ENCODE measurements around the gene MCF2L.

Gene MCF2L

DNA sequence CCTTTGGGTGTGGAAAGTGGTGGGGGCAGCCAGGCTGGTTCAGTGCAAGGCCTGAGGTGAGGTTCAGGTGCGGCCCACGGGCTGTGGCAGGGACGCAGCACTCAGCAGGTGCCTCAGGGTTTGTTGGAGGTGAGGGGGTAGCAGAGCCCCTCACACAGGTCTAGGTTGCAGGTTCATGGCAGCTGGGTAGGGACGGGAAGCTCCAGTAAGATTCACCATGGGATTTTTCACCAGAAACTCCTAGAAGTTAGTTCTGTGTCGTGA, 14.0 kb downstream of the MCF2L start:
- DNase-seq: no peak

DNA sequence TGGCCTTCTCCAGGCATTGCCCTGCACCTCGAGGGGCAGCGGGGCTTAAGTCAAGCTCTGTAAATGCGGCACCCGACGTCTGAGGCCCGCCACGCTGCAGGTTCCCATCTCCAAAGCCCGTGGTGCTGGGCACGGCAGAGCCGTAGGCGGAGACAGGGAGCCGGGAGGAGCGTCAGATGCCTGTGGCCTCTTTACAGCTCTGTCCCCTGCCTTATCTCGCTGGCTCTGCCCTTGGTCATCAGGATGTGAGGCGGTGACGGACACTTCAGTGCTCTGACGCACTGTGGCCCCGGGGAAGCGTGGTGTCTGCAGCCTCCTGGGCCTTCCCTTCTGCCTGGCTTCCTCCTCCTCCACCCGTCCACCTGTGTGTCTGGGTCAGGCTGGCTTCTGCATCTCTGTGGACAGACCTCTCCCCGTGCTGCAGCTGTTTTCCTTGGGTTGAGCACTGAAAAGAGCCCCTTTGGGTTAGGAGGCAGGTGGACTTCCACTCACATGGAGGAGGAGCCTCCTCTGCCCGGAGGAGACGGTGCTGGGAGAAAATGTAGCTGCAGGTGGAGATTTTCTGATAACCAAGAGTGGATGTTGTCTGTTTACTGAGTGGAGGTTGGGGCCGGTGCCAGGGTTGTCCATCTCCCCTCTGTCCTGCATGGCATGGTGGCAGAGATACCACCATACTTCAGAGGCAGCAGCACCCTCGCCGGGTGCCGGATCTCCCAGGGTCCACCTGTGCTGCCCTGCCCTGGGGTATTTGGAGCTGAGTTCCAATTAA, 14.6 kb downstream of the MCF2L start:
- DNase-seq: no peak

DNA sequence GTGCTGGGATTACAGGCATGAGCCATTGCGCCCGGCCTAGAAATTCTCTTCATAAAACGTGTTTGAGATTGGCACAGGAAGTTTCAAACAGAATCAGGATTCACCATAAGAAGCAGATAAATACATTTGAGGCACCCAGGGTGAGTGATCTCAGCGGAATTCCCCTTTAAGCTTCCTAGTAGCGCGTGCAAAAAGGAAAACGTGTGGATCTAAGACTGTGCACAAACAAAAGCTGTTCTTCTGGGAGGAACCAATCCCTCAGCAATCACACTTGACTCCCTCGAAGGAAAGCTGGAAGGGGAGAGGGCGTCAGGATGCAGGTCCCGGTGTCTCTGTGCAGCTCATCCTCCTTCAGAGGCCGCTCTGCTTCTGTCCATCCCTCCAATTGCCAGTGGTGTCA, 15.5 kb downstream of the MCF2L start:
- no peak for DNase-seq

DNA sequence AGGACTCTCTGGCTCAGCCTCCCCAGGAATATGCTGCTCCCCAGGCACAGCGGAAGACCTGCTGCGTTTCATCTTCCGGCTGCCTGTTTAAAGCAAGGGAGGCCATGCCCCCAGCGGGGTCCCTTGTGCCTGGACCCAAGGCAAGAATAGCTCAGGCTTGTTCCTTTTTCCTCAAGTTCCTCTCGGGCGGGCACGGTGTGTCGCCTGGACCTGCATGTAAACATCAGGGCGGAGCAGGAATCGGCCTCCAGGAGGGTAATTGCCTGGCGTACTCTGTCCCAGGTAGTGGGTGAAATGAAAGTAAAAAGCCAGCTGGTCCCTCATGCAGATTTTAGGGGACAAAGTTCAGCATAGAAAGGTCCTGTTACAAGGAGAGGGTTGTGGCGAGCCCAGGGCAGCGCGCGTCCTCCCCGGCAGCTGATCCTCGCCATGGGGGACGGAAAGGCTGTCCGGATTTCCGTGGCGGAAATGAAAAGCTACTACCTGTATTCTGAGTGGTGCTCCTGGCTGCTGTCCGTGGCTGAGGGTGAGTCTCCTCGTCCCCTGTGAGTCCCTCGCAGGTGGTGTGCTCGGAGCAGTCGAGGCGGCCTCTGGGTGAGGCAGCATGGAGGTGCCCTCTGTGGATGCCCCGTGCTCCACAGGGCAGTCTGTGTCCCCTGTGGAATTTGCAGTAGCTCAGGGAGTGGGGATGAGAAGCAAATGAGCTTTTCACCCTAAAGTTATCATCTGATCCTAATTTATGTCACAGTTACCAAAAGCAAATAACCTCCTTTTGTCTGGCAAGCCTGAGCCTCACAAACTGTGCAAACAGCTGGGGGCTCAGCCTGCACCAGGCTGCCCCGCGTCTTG, 16.2 kb downstream of the MCF2L start:
- no peak for DNase-seq

DNA sequence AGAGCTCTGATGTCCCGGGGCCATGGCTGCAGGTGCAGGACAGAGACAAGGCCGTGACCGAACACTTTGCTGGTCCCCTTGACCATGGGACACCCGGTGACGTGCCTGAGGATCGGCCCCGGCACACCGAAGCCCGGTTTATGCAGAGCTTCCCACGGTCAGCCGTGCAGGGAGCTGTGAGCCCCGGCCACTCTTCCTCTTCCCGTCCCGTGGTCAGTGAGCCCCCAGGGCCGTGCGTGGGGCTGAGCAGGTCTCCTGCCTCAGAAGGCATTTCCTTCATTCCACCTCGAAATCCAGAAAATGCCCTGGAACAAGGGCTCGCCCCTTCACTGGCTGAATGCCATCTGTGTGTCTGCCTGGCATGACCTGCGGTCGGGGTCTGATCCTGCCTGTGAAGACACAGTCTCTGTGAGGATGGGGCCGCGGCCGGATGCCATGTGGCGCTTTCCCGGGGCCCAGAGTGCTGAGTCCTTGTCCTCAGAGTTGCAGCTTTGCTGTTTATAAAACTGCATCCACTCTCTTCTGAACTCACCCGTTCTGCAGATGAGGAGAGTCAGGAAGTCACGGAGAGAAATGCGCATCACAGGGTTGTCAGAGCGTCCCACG, 16.9 kb downstream of the MCF2L start:
- DNase-seq: no peak

DNA sequence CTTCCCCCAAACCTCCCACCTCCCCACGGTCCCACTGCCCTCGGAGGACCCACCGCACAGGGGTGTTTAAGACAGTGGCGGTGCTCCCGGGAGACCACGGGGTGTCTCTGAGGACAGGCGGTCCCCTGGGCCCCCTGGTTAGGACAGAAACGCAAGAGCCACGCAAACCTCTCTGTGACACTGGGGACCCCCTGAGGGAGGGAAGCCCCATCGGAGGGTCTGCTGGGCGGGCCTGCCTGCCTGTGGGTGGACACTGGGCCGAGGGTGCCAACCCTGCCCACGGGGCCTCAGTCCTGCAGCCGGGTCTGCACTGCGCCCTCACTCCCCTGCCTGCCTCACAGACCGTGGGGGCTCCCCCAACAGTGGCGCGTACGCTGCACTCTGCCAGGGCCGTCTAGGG, 17.5 kb downstream of the MCF2L start:
- no peak for DNase-seq

DNA sequence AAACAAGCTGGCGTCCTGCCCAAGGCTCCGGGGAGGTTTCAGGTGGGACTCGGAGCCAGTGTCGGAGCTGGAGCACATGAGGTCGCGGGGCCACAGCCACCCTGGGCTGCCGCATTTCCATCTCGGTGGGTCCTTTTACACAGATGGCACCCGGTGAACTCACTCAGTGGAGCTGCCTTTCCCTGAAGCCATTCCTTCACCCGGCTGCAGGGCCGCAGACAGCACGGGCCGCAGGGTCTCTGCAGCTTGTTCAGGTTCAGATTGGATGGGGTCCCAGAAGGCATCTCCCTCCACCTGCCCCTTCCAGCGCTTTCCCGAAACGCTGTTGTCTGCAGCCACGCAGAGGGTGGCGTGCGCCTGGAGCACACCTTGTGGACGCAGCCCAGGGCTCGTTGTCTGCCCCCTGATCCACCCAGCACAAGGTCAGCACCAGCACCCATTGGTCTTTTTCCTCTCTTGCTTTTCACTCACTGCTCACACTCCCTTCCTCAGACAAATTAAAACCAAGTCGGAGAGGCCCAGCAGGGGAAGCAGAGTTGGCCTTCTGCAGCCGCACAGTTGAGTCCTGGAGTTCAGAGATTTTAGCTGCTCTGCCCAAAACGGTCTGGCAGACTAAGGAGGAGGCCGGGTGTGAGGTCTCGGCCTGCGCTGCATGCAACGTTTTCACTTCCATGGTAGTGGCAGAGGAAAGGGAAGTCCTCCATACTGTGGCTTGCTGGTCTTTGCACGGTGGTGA, 18.1 kb downstream of the MCF2L start:
- no peak for DNase-seq

DNA sequence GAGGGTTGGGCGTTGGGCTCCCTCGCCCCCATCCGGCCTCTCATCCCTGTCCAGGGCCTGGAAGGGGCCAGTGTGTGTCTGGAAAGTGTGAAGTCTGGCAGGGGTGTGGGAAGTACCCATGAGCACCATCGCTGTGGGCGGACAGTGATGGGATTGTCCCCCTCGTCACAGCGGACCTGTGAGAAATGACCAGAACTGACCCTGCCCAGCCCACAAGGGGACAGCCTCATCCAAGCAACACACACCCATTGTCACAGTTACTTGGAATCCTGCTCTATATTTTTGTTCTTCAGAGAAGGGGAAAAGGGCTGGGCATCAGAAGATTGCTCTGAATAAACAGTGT, 18.6 kb downstream of the MCF2L start:
- no peak for DNase-seq

DNA sequence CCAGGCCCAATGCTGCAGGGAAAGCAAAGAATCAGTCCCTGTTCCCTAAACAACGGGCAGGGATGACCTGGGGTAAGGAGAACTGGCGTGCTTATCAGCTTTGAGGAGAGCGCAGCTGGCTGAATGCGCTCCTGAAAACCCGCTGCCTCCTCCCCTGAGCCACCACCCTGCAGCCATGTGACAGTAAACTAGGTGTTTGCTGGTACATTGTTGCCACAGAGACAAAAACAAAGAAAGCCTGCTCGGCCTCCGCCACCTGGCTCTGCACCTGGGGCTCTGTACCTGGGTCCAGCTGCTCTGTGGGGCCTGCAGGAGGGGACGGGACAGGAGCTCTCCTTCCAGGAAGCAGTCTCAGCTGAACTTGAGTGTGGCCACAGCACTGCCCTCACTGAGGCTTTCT, 21.8 kb downstream of the MCF2L start:
- DNase-seq: peak; percentile 97

DNA sequence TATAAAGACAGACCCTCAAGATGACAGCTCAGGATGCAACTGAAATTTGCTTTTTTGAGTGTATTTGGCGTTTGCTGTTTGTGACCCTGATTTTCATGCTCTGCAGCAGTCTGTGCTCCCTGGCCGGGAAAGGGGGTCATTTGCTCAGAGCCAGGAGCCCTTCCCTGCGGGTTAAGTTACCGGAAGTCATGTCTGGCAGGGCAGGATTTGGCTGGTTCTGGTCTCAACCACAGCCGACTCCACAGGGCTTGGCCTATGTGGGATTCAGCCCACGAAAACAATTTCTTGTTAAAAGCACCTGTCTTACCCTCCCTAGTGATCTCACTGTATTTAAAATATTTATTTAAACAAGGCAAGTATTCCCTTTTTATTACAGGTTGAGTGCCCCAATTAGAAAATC, 22.6 kb downstream of the MCF2L start:
- no peak for DNase-seq

DNA sequence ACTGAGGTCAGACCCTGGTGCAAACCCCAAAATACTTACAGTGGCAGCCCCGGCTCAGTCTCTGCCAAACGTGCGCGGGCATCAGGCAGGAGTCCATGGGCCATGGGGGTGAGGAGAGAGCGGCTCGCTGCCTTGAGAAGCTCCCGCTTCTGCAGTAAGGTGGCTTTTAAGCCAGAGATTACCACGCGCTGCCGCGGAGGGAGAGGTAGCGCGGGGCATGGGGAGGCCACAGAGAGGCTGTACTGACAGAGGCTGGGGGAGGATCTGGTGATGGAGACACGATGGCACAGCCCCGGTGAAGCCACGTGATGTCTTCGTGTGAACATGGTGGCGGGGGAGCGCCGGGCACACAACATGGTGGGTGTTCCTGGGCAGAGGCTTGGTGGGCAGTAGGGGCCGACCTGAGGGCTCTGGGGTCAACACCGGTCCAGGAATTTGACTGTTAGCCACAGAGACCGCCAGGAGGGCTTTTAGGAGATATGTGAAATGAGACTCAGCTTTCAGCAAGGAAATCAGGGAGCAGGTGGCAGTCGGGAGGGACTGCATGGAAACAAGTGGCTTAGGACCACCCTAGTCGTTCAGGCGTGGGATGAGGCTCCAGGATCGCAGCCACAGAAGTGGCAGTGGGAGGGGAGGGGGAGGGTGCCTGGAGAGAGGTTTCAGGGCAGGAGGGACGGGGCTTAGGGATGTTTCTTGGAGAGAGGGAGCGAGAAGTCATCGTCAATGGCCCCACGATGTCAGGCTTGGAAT, 24.1 kb downstream of the MCF2L start:
- peak; percentile 26 for DNase-seq

DNA sequence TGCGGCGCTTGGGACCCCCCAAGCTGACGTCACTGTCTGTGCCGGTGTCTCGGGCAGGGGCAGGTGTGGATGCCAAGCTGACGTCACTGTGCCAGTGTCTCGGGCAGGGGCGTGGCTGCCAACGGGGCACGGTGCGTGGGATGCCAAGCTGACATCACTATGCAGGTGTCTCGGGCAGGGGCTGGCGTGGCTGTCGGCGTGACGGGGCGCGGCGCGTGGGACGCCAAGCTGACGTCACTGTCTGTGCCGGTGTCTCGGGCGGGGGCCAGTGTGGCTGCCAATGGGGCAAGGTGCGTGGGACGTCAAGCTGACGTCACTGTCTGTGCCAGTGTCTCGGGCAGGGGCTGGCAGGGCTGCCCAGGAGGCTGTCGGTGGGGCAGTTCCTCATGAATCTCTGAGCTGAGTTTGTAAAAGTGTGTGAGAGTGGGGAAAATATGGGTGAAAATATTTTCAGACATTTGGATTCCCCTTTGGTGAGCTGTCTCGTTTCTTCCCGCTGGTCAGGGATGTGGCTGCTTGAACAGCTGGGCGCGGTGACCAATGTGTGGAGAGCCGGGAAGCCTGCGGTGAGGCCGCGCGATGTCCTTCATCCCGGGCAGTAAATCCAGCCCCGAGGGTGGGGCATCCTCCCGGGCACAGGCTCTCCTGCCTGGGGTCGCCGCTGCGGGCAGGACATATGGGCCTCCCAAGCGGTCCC, 25.2 kb downstream of the MCF2L start:
- DNase-seq: no peak

DNA sequence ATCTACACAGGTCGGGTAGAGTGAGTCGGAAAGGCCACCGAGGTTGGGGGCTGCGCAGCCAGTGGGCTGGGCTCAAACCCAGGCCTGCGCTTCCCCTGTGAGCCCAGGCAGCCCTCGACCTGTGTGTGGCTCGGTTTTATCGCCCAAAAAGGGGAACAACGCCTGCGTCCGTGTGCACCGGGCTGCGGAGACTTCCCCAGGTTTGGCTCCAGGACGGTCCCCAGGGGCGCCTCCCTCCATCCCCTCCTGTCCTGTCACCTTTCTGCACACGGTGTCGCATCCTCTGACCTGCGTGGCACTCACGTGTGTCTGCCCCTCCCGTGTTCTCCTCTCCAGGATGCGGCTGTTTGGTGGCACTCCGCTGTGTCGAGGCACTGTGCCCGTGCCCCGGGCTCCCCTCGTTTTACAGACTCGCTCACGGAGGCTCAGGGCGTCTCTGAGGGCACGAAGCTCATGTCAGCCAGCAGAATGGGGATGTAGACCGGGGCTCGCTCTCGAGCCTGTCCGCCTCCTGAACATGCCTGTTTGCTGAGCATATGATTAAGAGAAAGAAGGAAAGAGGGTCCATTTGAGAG, 25.9 kb downstream of the MCF2L start:
- DNase-seq: no peak

DNA sequence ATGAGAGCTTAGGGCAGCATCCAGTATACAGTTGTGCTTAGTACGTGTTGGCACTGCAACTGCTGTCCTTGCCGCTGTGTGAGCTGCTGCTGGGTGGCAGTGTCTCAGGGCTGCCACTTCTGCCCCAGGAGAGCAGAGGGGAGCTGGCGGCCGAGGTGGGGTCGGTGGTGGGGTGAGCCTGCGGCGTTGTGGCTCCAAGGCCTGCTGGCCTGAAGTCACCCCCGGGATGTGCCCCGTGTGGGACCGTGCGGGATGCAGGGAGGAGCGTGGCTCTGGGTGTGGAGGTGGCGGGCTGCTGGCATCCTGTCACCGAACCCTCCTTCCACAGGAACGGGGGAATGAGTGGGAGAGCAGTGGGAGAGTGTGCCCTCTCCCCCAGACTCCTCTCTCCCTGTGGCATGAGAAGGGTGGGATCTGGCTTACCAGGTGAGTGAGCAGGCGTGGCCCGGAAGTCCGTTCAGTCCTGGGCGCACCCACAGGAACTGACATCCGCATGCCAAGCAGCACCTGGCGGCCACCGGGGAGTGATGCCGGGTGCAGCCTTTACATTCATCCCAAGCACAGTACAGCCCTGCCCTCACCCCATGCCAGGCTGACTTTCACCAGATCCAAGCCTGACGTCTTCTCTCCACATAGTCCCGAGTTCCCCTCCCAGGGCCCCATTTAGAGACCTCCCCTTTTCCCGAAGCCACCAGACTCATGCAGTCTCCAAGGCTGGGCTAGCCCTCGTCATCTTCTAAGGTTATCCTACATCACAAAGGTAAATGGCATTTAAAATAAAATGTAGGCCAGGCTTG, 26.6 kb downstream of the MCF2L start:
- DNase-seq: no peak

DNA sequence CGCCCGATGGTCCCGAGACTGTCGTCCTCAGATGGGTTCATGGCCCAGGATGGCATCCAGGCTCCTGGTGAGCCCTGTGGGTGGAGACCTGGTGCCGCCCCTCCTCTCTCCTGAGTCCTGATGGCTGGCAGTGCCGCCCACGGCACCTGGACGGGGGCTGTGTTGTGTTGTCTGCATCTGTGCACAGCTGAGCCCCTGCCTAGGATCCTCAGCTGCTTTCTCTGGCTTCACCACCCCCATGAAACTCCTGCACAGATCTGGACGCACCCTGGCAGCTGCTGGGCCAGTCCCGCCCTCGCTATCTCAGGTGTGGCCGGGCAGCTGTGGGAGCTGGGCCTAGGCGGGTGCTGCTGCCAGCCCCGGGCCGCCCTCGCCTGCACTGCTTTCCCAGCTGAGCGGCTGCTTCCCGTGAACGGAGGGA, 27.7 kb downstream of the MCF2L start:
- peak; percentile 59 for DNase-seq

DNA sequence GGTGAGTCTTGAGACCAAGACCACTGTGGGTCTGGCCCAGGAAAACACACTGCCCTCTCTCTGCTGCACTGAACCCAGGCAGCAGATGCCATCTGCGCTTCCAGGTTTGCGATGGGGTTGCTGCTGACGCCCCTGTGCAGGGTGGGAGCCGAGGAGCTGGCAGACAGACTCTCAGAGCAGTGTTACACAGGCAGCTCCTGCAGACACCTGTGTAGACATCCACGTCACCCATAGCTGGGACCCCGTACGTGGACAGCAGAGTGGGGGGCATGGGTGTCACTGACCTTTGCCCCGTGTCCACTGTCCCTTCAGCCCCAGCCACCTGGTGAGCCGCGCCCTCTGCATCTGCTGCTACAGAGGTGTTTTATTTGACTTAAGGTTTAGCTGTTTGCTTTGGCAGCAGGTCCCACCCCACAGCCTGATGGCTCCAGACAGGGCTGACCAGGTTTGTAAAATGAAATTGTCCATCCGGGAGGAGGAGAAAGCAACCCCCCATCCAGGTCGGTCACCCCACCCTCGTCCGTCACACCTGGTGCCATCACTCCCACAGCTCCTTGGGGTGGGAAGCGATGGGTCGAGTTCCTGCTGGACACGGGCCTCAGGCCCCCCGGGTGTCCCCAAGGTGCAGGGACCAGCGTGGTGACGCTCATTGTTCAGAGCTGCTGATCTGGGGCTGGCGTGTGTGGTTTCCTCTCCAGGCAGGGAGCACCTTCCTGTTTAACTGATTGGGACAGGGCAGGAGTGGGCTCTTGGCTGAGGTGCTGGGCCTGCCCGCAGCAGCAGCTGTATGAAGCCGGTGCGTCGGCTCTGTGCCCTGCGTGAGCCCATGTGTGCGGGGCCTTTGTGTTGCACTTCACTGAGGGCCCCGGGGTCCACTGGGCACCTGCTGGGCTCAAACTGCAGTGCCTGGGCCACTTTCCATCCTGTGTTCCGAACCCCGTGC, 28.4 kb downstream of the MCF2L start:
- DNase-seq: peak; percentile 59

DNA sequence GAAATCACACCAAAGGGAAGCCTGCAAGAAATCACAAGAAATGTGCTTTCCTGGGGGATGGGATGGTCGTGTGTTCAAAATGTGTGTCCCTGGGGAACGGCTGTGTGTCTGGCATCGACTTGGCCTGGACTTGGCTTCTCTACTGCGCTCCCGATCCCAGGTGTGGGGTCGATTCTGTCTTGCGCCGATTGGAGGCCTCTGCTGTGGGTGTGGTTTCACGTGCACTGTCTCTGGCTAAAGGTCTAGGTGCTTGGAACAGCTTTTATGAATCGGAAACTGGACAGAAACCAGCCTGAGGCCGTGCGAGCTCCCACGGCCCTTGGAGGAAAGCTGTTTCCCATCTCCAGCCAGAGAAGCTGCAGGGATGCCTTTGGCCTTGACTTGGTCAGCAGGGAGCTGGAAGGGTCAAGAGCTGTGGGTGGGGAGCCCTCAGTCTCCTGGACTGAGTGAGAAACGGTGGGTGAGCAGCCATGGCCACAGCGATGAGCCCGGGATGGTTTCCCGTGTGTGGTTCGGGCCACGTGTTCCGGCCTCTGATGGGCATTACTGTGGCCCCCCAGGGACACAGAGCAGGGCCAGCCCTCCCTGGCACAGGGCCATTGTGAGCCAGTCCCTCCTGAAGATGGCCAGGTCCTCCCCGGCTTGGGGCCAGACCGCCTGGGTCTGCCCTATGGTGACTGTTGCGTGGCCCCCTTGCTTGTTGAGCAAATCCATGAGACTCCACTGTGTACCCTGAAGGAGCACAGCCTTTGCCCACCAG, 29.7 kb downstream of the MCF2L start:
- DNase-seq: no peak

DNA sequence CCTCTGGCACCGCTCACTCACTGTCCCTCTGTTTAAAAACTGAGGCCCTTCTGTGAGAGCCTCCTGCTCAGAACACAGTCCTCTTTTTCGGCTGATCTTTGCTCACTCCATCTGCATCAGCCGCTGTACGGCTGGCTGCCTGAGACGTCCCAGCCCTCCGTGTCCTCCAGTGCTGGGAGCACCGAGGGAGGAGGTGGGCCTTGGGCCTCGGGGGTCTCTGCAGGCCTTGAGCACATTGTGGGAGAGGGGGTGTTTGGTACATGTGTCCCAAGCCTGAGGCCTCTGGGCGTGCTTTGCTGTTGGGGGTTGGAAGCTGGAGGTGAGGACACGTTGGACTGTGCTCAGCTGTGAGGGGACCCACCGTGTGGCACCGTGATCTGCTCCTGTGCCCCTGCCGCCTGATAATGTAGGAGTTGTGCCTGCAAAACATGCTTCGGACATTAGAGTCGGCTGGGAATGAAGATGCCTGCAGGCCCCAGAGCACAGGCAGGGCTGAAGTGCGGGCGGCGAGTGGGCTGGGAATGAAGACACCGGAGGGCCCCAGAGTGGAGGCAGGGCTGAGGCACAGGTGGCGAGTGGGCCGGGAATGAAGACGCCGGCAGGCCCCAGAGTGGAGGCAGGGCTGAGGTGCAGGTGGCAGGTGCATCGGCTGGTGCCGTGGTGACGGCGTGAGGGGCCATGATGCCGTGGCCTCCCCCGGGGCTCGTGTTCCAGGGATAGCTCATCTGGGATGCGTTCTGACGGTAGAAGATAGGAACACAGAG, 30.6 kb downstream of the MCF2L start:
- no peak for DNase-seq
